ENCODE results near the gene GRID2.

Gene GRID2

GRCh38 chr4:92862509-92862908 is 558.7 kb downstream of the GRID2 start:
- Histone ChIP-seq H4K12ac (ENCODE audit: low read depth, low read length) (no peak overlapping the region), H4K91ac (ENCODE audit: low read depth, low read length) (no peak overlapping the region), H3K4me1 (ENCODE audit: control insufficient read depth in 1 of 2, insufficient read depth in 2 of 2, low read length in 2 of 2) (no peaks in the 10 kb centered on the region), H3K27ac (ENCODE audit: low read depth, low read length) (no peak overlapping the region), H3K9ac (ENCODE audit: low read length) (no peak overlapping the region), H3K4me3 (ENCODE audit: low read depth, low read length) (no peak overlapping the region), H2AK5ac (ENCODE audit: low read length) (no peak overlapping the region), H3K79me2 (ENCODE audit: control insufficient read depth, insufficient read depth, low read length, poor library complexity) (no peaks in the 10 kb centered on the region), H3K14ac (ENCODE audit: low read length) (no peak overlapping the region), H2AFZ (ENCODE audit: insufficient read depth, low read length, poor library complexity) (no peak overlapping the region), H3K23ac (ENCODE audit: low read length) (no peak overlapping the region), H3K4me2 (ENCODE audit: low read length) (no peak overlapping the region), H2BK120ac (ENCODE audit: insufficient read depth, low read length, poor library complexity) (no peak overlapping the region), H2BK5ac (ENCODE audit: low read depth, low read length, poor library complexity) (no peak overlapping the region), H3K36me3 (ENCODE audit: control insufficient read depth in 1 of 2, insufficient read depth in 2 of 2, low read length in 2 of 2) (no peaks in the 10 kb centered on the region), H3K4ac (ENCODE audit: low read depth, low read length) (no peak overlapping the region), H3K18ac (ENCODE audit: low read length) (no peak overlapping the region), H3K27me3 (ENCODE audit: insufficient read depth, low read length) (no peaks in the 10 kb centered on the region), H4K8ac (ENCODE audit: low read depth, low read length) (no peak overlapping the region), H3K79me1 (ENCODE audit: low read length) (no peaks in the 10 kb centered on the region), H2BK12ac (ENCODE audit: low read length) (no peak overlapping the region), H3K9me3 (ENCODE audit: insufficient read depth, low read depth, low read length) (no peaks in the 10 kb centered on the region)
- DNase-seq, result no peak

- no peaks in the 10 kb centered on the region for H3K9me3 ChIP-seq (ENCODE audit: insufficient read depth, low read depth, low read length)
- H2AFZ ChIP-seq (ENCODE audit: insufficient read depth, low read length, poor library complexity), result no peak overlapping the region
- no peak overlapping the region for H4K8ac ChIP-seq (ENCODE audit: low read depth, low read length)
- no peak overlapping the region for H3K4me2 ChIP-seq (ENCODE audit: low read length)
- H2BK120ac ChIP-seq (ENCODE audit: insufficient read depth, low read length, poor library complexity), result no peak overlapping the region
- no peaks in the 10 kb centered on the region for H3K27me3 ChIP-seq (ENCODE audit: insufficient read depth, low read length)
- no peak overlapping the region for H4K91ac ChIP-seq (ENCODE audit: low read depth, low read length)
- H2BK12ac ChIP-seq (ENCODE audit: low read length), result no peak overlapping the region
- no peak overlapping the region for H2AK5ac ChIP-seq (ENCODE audit: low read length)
- H3K79me1 ChIP-seq (ENCODE audit: low read length), result no peaks in the 10 kb centered on the region
- no peaks in the 10 kb centered on the region for H3K36me3 ChIP-seq (ENCODE audit: control insufficient read depth in 1 of 2, insufficient read depth in 2 of 2, low read length in 2 of 2)
- no CpG with 5 or more reads among the region's 1 CpG for WGBS (ENCODE audit: extremely low coverage, insufficient coverage, insufficient read length)
- no peak for DNase-seq
- H2BK5ac ChIP-seq (ENCODE audit: low read depth, low read length, poor library complexity), result no peak overlapping the region
- H3K4ac ChIP-seq (ENCODE audit: low read depth, low read length), result no peak overlapping the region
- no peak overlapping the region for H3K14ac ChIP-seq (ENCODE audit: low read length)
- H3K23ac ChIP-seq (ENCODE audit: low read length), result no peak overlapping the region
- no peak overlapping the region for H3K9ac ChIP-seq (ENCODE audit: low read length)
- no peaks in the 10 kb centered on the region for H3K79me2 ChIP-seq (ENCODE audit: control insufficient read depth, insufficient read depth, low read length, poor library complexity)
- H3K4me1 ChIP-seq (ENCODE audit: control insufficient read depth in 1 of 2, insufficient read depth in 2 of 2, low read length in 2 of 2), result no peaks in the 10 kb centered on the region
- H3K18ac ChIP-seq (ENCODE audit: low read length), result no peak overlapping the region
- no peak overlapping the region for H3K4me3 ChIP-seq (ENCODE audit: low read depth, low read length)
- H3K27ac ChIP-seq (ENCODE audit: low read depth, low read length), result no peak overlapping the region
- no peak overlapping the region for H4K12ac ChIP-seq (ENCODE audit: low read depth, low read length)
Observed at GRCh38 chr4:92864096-92864495, 560.3 kb downstream of the GRID2 start.

- Histone ChIP-seq H3K79me2 (ENCODE audit: control insufficient read depth, insufficient read depth, low read length, poor library complexity) (no peaks in the 10 kb centered on the region), H4K91ac (ENCODE audit: low read depth, low read length) (no peak overlapping the region), H2AFZ (ENCODE audit: insufficient read depth, low read length, poor library complexity) (no peak overlapping the region), H3K9me3 (ENCODE audit: insufficient read depth, low read depth, low read length) (no peaks in the 10 kb centered on the region), H3K27ac (ENCODE audit: low read depth, low read length) (no peak overlapping the region), H3K4me1 (ENCODE audit: control insufficient read depth in 1 of 2, insufficient read depth in 2 of 2, low read length in 2 of 2) (no peaks in the 10 kb centered on the region), H3K9ac (ENCODE audit: low read length) (no peak overlapping the region), H2AK5ac (ENCODE audit: low read length) (no peak overlapping the region), H4K12ac (ENCODE audit: low read depth, low read length) (no peak overlapping the region), H2BK120ac (ENCODE audit: insufficient read depth, low read length, poor library complexity) (no peak overlapping the region), H2BK5ac (ENCODE audit: low read depth, low read length, poor library complexity) (no peak overlapping the region), H3K4me3 (ENCODE audit: low read depth, low read length) (no peak overlapping the region), H3K27me3 (ENCODE audit: insufficient read depth, low read length) (no peaks in the 10 kb centered on the region), H2BK12ac (ENCODE audit: low read length) (no peak overlapping the region), H3K79me1 (ENCODE audit: low read length) (no peaks in the 10 kb centered on the region), H4K8ac (ENCODE audit: low read depth, low read length) (no peak overlapping the region), H3K18ac (ENCODE audit: low read length) (no peak overlapping the region), H3K4ac (ENCODE audit: low read depth, low read length) (no peak overlapping the region), H3K36me3 (ENCODE audit: control insufficient read depth in 1 of 2, insufficient read depth in 2 of 2, low read length in 2 of 2) (no peaks in the 10 kb centered on the region), H3K4me2 (ENCODE audit: low read length) (no peak overlapping the region), H3K14ac (ENCODE audit: low read length) (no peak overlapping the region), H3K23ac (ENCODE audit: low read length) (no peak overlapping the region)
- DNase-seq, result no peak
- no CpG with 5 or more reads among the region's 1 CpG for WGBS (ENCODE audit: extremely low coverage, insufficient coverage, insufficient read length)
Observed at GRCh38 chr4:92872604-92873003, 568.8 kb downstream of the GRID2 start.

- Histone ChIP-seq H3K27ac (ENCODE audit: low read depth, low read length) (no peak overlapping the region), H3K4me3 (ENCODE audit: low read depth, low read length) (no peak overlapping the region), H4K12ac (ENCODE audit: low read depth, low read length) (no peak overlapping the region), H3K9ac (ENCODE audit: low read length) (no peak overlapping the region), H3K79me1 (ENCODE audit: low read length) (no peaks in the 10 kb centered on the region), H4K91ac (ENCODE audit: low read depth, low read length) (no peak overlapping the region), H3K9me3 (ENCODE audit: insufficient read depth, low read depth, low read length) (no peaks in the 10 kb centered on the region), H3K18ac (ENCODE audit: low read length) (no peak overlapping the region), H2BK120ac (ENCODE audit: insufficient read depth, low read length, poor library complexity) (no peak overlapping the region), H2AFZ (ENCODE audit: insufficient read depth, low read length, poor library complexity) (no peak overlapping the region), H3K36me3 (ENCODE audit: control insufficient read depth in 1 of 2, insufficient read depth in 2 of 2, low read length in 2 of 2) (no peaks in the 10 kb centered on the region), H3K23ac (ENCODE audit: low read length) (no peak overlapping the region), H2BK5ac (ENCODE audit: low read depth, low read length, poor library complexity) (no peak overlapping the region), H4K8ac (ENCODE audit: low read depth, low read length) (no peak overlapping the region), H3K4ac (ENCODE audit: low read depth, low read length) (no peak overlapping the region), H3K4me2 (ENCODE audit: low read length) (no peak overlapping the region), H3K27me3 (ENCODE audit: insufficient read depth, low read length) (no peaks in the 10 kb centered on the region), H2BK12ac (ENCODE audit: low read length) (no peak overlapping the region), H2AK5ac (ENCODE audit: low read length) (no peak overlapping the region), H3K4me1 (ENCODE audit: control insufficient read depth in 1 of 2, insufficient read depth in 2 of 2, low read length in 2 of 2) (no peaks in the 10 kb centered on the region), H3K79me2 (ENCODE audit: control insufficient read depth, insufficient read depth, low read length, poor library complexity) (no peaks in the 10 kb centered on the region), H3K14ac (ENCODE audit: low read length) (no peak overlapping the region)
- DNase-seq, result no peak
- WGBS (ENCODE audit: extremely low coverage, insufficient coverage, insufficient read length), result no CpG with 5 or more reads among the region's 1 CpG
Observed at GRCh38 chr4:92885632-92886031, 581.9 kb downstream of the GRID2 start.

Data from trophoblast cell (in vitro differentiated cells and primary cell).